Mesendoderm (in vitro differentiated cells): ENCODE results near the gene FBXO48.

Experiments
- DNase-seq: peaks from one replicate; pipeline ENCODE4 v3.0.0; 2013
- H2AK5ac ChIP-seq: 2 replicates; pipeline ENCODE4 v1.6.1; 2013; ENCODE audit warnings: low read length, inconsistent platforms
- H2BK120ac ChIP-seq: 2 replicates; pipeline ENCODE4 v1.6.1; 2013; ENCODE audit warnings: low read depth, mild to moderate bottlenecking, low read length, moderate library complexity, mixed read lengths
- H2BK15ac ChIP-seq: replicated peaks from 2 replicates; pipeline ENCODE4 v1.6.1; 2013; ENCODE audit warnings: low read depth, mild to moderate bottlenecking, moderate library complexity
- H2BK5ac ChIP-seq: 2 replicates; pipeline ENCODE4 v1.6.1; 2013; ENCODE audit warnings: low read length, inconsistent platforms
- H3K18ac ChIP-seq: 2 replicates; pipeline ENCODE4 v1.6.1; 2013; ENCODE audit warnings: mild to moderate bottlenecking, low read length, mixed read lengths
- H3K23ac ChIP-seq: one replicate; pipeline ENCODE4 v1.6.1; 2013; ENCODE audit warnings: low read length
- H3K27ac ChIP-seq: 2 replicates; pipeline ENCODE4 v1.5.1; 2013; ENCODE audit warnings: low read depth, mild to moderate bottlenecking, inconsistent platforms, low read length, moderate library complexity
- H3K27me3 ChIP-seq: 2 replicates; pipeline ENCODE4 v1.6.1; 2013; ENCODE audit warnings: low read length, control low read depth, mild to moderate bottlenecking, inconsistent platforms; ENCODE audit not compliant: insufficient read depth, poor library complexity
- H3K36me3 ChIP-seq: 2 replicates; pipeline ENCODE4 v1.6.1; 2013; ENCODE audit warnings: low read length, inconsistent platforms; ENCODE audit not compliant: control insufficient read depth, insufficient read depth
- H3K4ac ChIP-seq: one replicate; pipeline ENCODE4 v1.6.1; 2013; ENCODE audit warnings: low read depth, mild to moderate bottlenecking, low read length, moderate library complexity
- H3K4me1 ChIP-seq: 2 replicates; pipeline ENCODE4 v1.6.1; 2013; ENCODE audit warnings: low read depth, low read length, inconsistent platforms; ENCODE audit not compliant: control insufficient read depth
- H3K4me2 ChIP-seq: 2 replicates; pipeline ENCODE4 v1.6.1; 2013; ENCODE audit warnings: low read length
- H3K4me3 ChIP-seq: 2 replicates; pipeline ENCODE4 v1.5.1; 2013; ENCODE audit warnings: mild to moderate bottlenecking, low read length
- H3K56ac ChIP-seq: one replicate; pipeline ENCODE4 v1.6.1; 2013; ENCODE audit warnings: low read length
- H3K79me1 ChIP-seq: 2 replicates; pipeline ENCODE4 v1.6.1; 2013; ENCODE audit warnings: low read length, inconsistent platforms
- H3K79me2 ChIP-seq: 2 replicates; pipeline ENCODE4 v1.6.1; 2013; ENCODE audit warnings: mild to moderate bottlenecking, low read length; ENCODE audit not compliant: control insufficient read depth, insufficient read depth
- H3K9ac ChIP-seq: 2 replicates; pipeline ENCODE4 v1.6.1; 2013; ENCODE audit warnings: low read length, inconsistent platforms
- H4K5ac ChIP-seq: one replicate; pipeline ENCODE4 v1.6.1; 2013; ENCODE audit warnings: low read length
- H4K8ac ChIP-seq: one replicate; pipeline ENCODE4 v1.6.1; 2013; ENCODE audit warnings: low read depth, mild to moderate bottlenecking, control low read depth, low read length, moderate library complexity
- WGBS: extraction: QIAGEN DNeasy Blood & Tissue Kit; methylation state at CpG from one replicate; pipeline ENCODE4 v1.1.7; 2013; ENCODE audit warnings: low lambda C conversion rate, missing lambda C conversion rate; ENCODE audit not compliant: insufficient coverage; ENCODE audit errors: extremely low coverage; 5-methylcytosine and 5-hydroxymethylcytosine counted together

The FBXO48 gene

DNA sequence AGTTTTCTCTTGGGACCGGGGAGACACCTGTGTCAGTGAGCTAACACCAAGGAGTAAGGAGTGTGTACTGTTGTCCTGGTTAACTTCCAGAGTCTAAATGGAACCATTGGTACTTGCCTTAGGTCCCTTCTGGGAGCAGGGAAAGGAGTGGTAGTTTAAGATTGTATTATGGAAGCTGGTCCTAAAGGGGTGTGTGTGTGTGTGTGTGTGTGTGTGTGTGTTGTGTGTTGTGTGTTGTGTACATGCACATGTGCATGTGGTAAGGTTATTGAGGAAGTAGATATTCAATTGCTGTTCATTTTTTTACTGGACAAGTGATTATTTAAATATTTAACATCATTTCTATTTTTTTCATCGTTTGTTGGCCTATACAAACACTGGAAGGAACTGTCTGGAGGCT, 1.7 kb upstream of the FBXO48 start:
- H3K4ac ChIP-seq = no peak overlapping the region
- H3K27me3 ChIP-seq = no peaks in the 10 kb centered on the region
- H3K4me2 ChIP-seq = no peak overlapping the region
- no peak overlapping the region for H3K23ac ChIP-seq
- no peak overlapping the region for H3K27ac ChIP-seq
- H2BK5ac ChIP-seq = no peak overlapping the region
- H3K4me1 ChIP-seq = peaks cover 5% of the 10 kb centered on the region
- no peak overlapping the region for H4K8ac ChIP-seq
- WGBS = no CpG with 5 or more reads among the region's 2 CpGs
- H3K18ac ChIP-seq = no peak overlapping the region
- no peak overlapping the region for H3K4me3 ChIP-seq
- no peaks in the 10 kb centered on the region for H3K36me3 ChIP-seq
- no peak overlapping the region for H4K5ac ChIP-seq
- H3K56ac ChIP-seq = no peak overlapping the region
- DNase-seq = no peak
- no peaks in the 10 kb centered on the region for H3K79me1 ChIP-seq
- no peak overlapping the region for H3K9ac ChIP-seq
- H3K79me2 ChIP-seq = no peaks in the 10 kb centered on the region
- H2BK15ac ChIP-seq = no peak overlapping the region
- H2AK5ac ChIP-seq = no peak overlapping the region
- no peak overlapping the region for H2BK120ac ChIP-seq

DNA sequence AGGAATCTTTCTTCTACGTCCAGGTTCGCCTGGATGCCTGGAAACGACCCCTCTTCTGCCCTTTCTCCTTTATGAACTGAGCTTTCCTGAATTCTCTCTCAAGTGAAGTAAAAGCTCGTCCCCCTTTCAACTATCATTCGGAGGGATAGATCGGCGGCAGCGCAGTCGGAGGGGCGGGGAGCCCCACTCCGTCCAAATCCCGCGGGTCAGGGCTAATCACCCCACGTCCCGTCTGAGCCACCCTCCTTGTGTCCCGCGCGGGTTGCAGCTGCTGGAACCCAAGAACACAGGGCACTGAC, 367 bp downstream of the FBXO48 start:
- DNase-seq = no peak
- no CpG with 5 or more reads among the region's 18 CpGs for WGBS
- peak overlapping the region; percentile 77 for H3K4me2 ChIP-seq
- no peak overlapping the region for H2AK5ac ChIP-seq
- no peak overlapping the region for H4K5ac ChIP-seq
- no peak overlapping the region for H3K4ac ChIP-seq
- H3K36me3 ChIP-seq = no peaks in the 10 kb centered on the region
- H2BK120ac ChIP-seq = no peak overlapping the region
- H4K8ac ChIP-seq = no peak overlapping the region
- H2BK5ac ChIP-seq = no peak overlapping the region
- H3K27ac ChIP-seq = peak overlapping the region; percentile 23
- no peaks in the 10 kb centered on the region for H3K79me1 ChIP-seq
- no peaks in the 10 kb centered on the region for H3K79me2 ChIP-seq
- no peaks in the 10 kb centered on the region for H3K27me3 ChIP-seq
- no peak overlapping the region for H2BK15ac ChIP-seq
- H3K4me1 ChIP-seq = peaks cover 2% of the 10 kb centered on the region
- peak overlapping the region; percentile 99 for H3K56ac ChIP-seq
- no peak overlapping the region for H3K23ac ChIP-seq
- peak overlapping the region; percentile 94 for H3K4me3 ChIP-seq
- H3K18ac ChIP-seq = no peak overlapping the region
- H3K9ac ChIP-seq = peak overlapping the region; percentile 95

DNA sequence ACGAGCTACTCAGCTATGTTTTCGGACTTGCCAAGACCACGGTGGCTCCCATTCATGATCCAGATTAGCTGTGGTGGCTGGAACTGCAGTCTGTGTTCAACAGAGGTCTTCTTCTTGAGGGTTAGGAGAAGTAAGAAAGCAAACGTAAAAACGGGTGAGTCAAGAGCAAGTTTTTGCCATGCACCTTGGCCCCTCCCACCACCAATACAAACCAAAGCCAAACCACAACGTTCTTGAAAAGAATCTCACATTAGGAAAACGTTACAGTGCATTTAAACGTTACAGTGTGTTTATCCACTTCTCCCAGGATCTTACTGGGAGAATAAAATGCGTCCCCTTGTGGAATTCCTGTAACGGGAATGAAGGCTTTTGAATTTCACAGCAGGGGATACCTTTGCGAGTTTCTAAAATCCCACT, 725 bp downstream of the FBXO48 start:
- Histone ChIP-seq H3K23ac (no peak overlapping the region), H3K27me3 (no peaks in the 10 kb centered on the region), H3K4me3 (peak overlapping the region; percentile 94), H3K4me2 (peak overlapping the region; percentile 77), H2BK5ac (no peak overlapping the region), H4K5ac (no peak overlapping the region), H3K36me3 (no peaks in the 10 kb centered on the region), H3K79me1 (no peaks in the 10 kb centered on the region), H3K18ac (peak overlapping the region; percentile 56), H3K79me2 (no peaks in the 10 kb centered on the region), H2AK5ac (no peak overlapping the region), H4K8ac (no peak overlapping the region), H3K9ac (peak overlapping the region; percentile 95), H3K4me1 (peaks cover 2% of the 10 kb centered on the region), H2BK120ac (no peak overlapping the region), H2BK15ac (no peak overlapping the region), H3K56ac (peak overlapping the region; percentile 99), H3K27ac (no peak overlapping the region), H3K4ac (no peak overlapping the region)
- DNase-seq = peak; percentile 35
- WGBS = no CpG with 5 or more reads among the region's 11 CpGs

DNA sequence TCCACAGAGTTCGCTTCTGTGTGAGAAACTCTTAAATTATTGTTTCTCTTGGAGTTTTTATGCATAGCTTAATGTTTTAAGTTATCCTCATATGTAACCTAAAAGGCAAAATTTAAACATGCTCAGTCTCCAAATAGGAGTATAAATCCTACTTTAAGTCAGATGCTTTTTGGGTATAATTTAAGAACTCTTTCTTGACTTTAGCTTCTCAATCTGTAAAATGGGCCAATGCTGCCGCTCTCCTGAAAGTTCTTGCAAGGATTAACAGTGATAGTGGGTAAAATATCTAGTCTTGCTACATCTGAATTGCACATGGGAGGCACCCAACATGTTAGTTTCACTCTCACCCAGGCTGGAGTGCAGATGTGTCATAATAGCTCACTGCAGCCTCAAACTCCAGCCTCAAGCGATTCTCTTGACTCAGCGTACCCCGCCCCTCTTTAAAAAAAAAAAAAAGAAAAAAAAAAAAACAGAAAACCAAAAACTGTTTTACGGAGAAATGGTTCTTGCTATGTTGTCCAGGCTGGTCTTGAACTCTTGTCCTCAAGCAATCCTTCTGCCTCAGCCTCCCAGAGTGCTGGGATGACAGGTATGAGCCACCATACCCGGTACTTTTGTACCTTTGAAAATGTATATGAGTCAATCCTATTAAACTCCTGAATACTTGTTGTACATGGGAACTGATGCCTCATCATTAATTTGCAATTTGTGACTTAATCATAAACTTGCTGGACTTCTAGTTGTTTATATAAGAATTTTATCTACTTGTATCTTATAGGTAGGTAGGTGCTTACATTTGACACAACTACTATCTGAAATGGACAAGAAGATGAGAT, 1.8 kb downstream of the FBXO48 start:
- DNase-seq = no peak
- Histone ChIP-seq H3K56ac (no peak overlapping the region), H4K5ac (no peak overlapping the region), H3K27ac (no peak overlapping the region), H3K4ac (no peak overlapping the region), H2BK15ac (no peak overlapping the region), H3K23ac (no peak overlapping the region), H3K36me3 (no peaks in the 10 kb centered on the region), H3K27me3 (no peaks in the 10 kb centered on the region), H3K9ac (no peak overlapping the region), H3K18ac (no peak overlapping the region), H3K4me2 (no peak overlapping the region), H3K4me3 (no peak overlapping the region), H2BK120ac (no peak overlapping the region), H3K4me1 (peaks cover 2% of the 10 kb centered on the region), H3K79me1 (no peaks in the 10 kb centered on the region), H4K8ac (no peak overlapping the region), H3K79me2 (no peaks in the 10 kb centered on the region), H2AK5ac (no peak overlapping the region), H2BK5ac (no peak overlapping the region)
- no CpG with 5 or more reads among the region's 7 CpGs for WGBS

DNA sequence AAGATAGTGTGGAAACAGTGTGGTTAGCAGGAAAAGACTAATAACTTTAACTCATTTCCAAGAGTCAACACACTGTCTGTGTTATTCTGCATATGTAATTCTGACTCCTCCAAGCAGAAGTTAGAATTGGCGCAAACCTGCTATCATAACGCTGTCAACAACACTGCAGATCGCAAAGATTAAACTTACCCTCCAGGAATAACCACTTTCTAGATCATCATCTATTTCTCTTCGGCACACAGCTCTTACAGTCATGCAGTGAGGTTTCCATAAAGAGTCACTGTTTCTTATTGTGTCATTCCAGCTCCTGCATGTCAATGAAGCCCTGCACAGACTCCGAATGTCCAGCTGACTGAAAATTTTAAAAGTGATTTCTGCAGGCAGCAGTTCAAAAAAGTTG, 2.4 kb downstream of the FBXO48 start:
- no peak overlapping the region for H3K18ac ChIP-seq
- H3K4ac ChIP-seq = no peak overlapping the region
- no peak overlapping the region for H4K5ac ChIP-seq
- no peak overlapping the region for H2BK5ac ChIP-seq
- H2AK5ac ChIP-seq = no peak overlapping the region
- H4K8ac ChIP-seq = no peak overlapping the region
- no peak overlapping the region for H2BK120ac ChIP-seq
- H3K4me2 ChIP-seq = no peak overlapping the region
- WGBS = no CpG with 5 or more reads among the region's 5 CpGs
- no peaks in the 10 kb centered on the region for H3K79me2 ChIP-seq
- no peaks in the 10 kb centered on the region for H3K36me3 ChIP-seq
- no peaks in the 10 kb centered on the region for H3K79me1 ChIP-seq
- no peak overlapping the region for H2BK15ac ChIP-seq
- H3K4me3 ChIP-seq = no peak overlapping the region
- no peak overlapping the region for H3K27ac ChIP-seq
- H3K4me1 ChIP-seq = peaks cover 2% of the 10 kb centered on the region
- no peak overlapping the region for H3K9ac ChIP-seq
- DNase-seq = no peak
- no peaks in the 10 kb centered on the region for H3K27me3 ChIP-seq
- H3K23ac ChIP-seq = no peak overlapping the region
- H3K56ac ChIP-seq = no peak overlapping the region
